Spinal cord (tissue), 10 donors: Measurements from ENCODE around the gene SETD9. TPM values are rescaled to one million over a fixed set of nuclear protein-coding genes. Genes with fewer than 3 reads are reported as not detected.

ENCODE experiments used
- DNase-seq, 6 donors: peaks; one replicate each; pipeline versions ENCODE4 v3.0.0 to v3.0.0-alpha.2; 2013 to 2015; ENCODE audit warnings: low spot score in 6 of 6, low read depth in 4 of 6
- H3K27ac ChIP-seq: one replicate; pipeline ENCODE4 v1.5.1; 2013; ENCODE audit warnings: low read depth, low read length, control low read depth
- H3K27me3 ChIP-seq: one replicate; pipeline ENCODE4 v1.6.1; 2013; ENCODE audit warnings: low read length; ENCODE audit not compliant: control insufficient read depth, insufficient read depth
- H3K36me3 ChIP-seq: one replicate; pipeline ENCODE4 v1.6.1; 2013; ENCODE audit warnings: low read length; ENCODE audit not compliant: control insufficient read depth, insufficient read depth
- H3K4me1 ChIP-seq: one replicate; pipeline ENCODE4 v1.6.1; 2013; ENCODE audit warnings: low read length; ENCODE audit not compliant: control insufficient read depth, insufficient read depth
- H3K4me3 ChIP-seq: one replicate; pipeline ENCODE4 v1.5.1; 2013; ENCODE audit warnings: low read depth, low read length, control low read depth
- H3K9me3 ChIP-seq: one replicate; pipeline ENCODE4 v1.6.1; 2013; ENCODE audit warnings: low read length; ENCODE audit not compliant: control insufficient read depth, insufficient read depth
- WGBS: methylation state at CpG from one replicate; pipeline ENCODE4 v1.1.5; 2013; ENCODE audit warnings: missing lambda C conversion rate; ENCODE audit not compliant: insufficient coverage; 5-methylcytosine and 5-hydroxymethylcytosine counted together
- polyA plus RNA-seq, 2 donors: library from polyadenylated mRNA; unstranded; fragments of 120-200 nt; gene quantifications; one replicate each; pipeline ENCODE4 v1.2.1, GENCODE V29; 2013; ENCODE audit not compliant: insufficient read length in 2 of 2
- total RNA-seq, 2 donors: library from RNA; depleted of rRNA in 1 of 2; stranded (reverse); fragments of 120-200 nt in 1 of 2; fragments of >200 nt in 1 of 2; gene quantifications; one replicate each; pipeline versions ENCODE4 v1.2.3 to v1.2.4, GENCODE V29; 2013 to 2014
- donor health status: healthy.

SETD9 gene
- total and polyA plus RNA-seq, 4 donors: 9.6 to 14.5 (median 12.0) TPM

- Histone ChIP-seq H3K27me3 (no peaks in the 10 kb centered on the region), H3K27ac (no peak overlapping the region), H3K36me3 (peaks cover 10% of the 10 kb centered on the region), H3K4me1 (no peaks in the 10 kb centered on the region), H3K9me3 (no peaks in the 10 kb centered on the region), H3K4me3 (no peak overlapping the region)
- no CpG with 5 or more reads among the region's 1 CpG for WGBS
- DNase-seq: no peak
Measured at GRCh38 chr5:56919942-56920662, 10.7 kb downstream of the SETD9 start.

DNA sequence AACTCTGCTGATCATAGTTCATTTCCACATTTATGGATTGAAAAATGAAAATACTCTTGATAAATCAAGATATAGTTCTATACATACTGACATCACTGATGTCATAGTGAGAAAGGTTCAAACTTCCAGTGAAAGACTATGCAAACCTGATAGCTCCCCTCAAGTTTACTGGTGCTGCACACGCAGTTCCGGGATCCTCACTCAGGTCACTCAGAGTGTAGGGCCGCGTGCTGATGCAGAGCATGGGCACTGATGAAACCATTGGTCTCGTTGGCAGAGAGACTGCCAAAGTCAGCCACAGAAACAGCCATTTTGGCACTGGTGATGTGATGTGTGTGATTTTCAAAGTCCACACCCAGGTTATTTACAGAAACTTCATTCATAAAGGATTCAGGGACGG lies 13.5 kb downstream of the SETD9 start:
- DNase-seq: no peak
- WGBS: 100% methylated on average over 5 of the region's 6 CpGs
- Histone ChIP-seq H3K27me3 (no peaks in the 10 kb centered on the region), H3K27ac (no peak overlapping the region), H3K36me3 (peaks cover 10% of the 10 kb centered on the region), H3K4me1 (no peaks in the 10 kb centered on the region), H3K9me3 (no peaks in the 10 kb centered on the region), H3K4me3 (no peak overlapping the region)

DNA sequence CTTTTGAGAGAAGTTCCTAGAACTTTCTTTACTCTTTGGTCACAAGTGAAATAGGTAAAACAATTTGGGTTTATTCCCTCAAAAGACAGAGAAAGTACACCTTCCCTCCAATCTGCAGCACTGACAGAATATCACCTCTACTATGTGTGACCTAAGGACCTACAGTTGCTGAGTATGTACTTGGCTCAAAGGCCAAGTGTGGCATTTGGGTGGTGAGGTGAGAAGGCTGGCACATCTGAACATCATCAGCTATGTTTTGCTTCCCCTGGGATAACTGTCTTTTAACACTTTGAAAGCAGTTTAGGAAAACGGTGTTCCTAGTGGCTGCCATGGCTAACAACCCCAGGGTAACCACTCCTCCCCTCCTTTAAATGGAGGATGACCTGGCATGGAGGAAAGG lies 24.9 kb downstream of the SETD9 start:
- no peaks in the 10 kb centered on the region for H3K9me3 ChIP-seq
- H3K27me3 ChIP-seq: no peaks in the 10 kb centered on the region
- H3K4me1 ChIP-seq: no peaks in the 10 kb centered on the region
- H3K27ac ChIP-seq: no peak overlapping the region
- H3K4me3 ChIP-seq: no peak overlapping the region
- peaks cover 20% of the 10 kb centered on the region for H3K36me3 ChIP-seq
- DNase-seq: no peak
- no CpG with 5 or more reads among the region's 1 CpG for WGBS

- H3K4me1 ChIP-seq: no peaks in the 10 kb centered on the region
- no peaks in the 10 kb centered on the region for H3K27me3 ChIP-seq
- WGBS: 100% methylated on average over 1 of the region's 1 CpG
- DNase-seq: no peak
- H3K27ac ChIP-seq: no peak overlapping the region
- no peak overlapping the region for H3K4me3 ChIP-seq
- peaks cover 25% of the 10 kb centered on the region for H3K36me3 ChIP-seq
- H3K9me3 ChIP-seq: no peaks in the 10 kb centered on the region
Measured at GRCh38 chr5:56938858-56939257, 29.5 kb downstream of the SETD9 start.

- WGBS: 60% methylated on average over 1 of the region's 1 CpG
- H3K4me1 ChIP-seq: no peaks in the 10 kb centered on the region
- no peaks in the 10 kb centered on the region for H3K27me3 ChIP-seq
- H3K36me3 ChIP-seq: peaks cover 22% of the 10 kb centered on the region
- no peak for DNase-seq
- no peak overlapping the region for H3K27ac ChIP-seq
- H3K9me3 ChIP-seq: no peaks in the 10 kb centered on the region
- no peak overlapping the region for H3K4me3 ChIP-seq
Measured at GRCh38 chr5:56941981-56942380, 32.6 kb downstream of the SETD9 start.

- Histone ChIP-seq H3K4me3 (no peak overlapping the region), H3K4me1 (peaks cover 6% of the 10 kb centered on the region), H3K27me3 (no peaks in the 10 kb centered on the region), H3K27ac (no peak overlapping the region), H3K9me3 (no peaks in the 10 kb centered on the region), H3K36me3 (peaks cover 11% of the 10 kb centered on the region)
- no peak for DNase-seq
Measured at GRCh38 chr5:56947052-56947451, 37.7 kb downstream of the SETD9 start.

GRCh38 chr5:56950626-56951125 lies 41.3 kb downstream of the SETD9 start:
- WGBS: under 1% methylated on average over 33 of the region's 33 CpGs
- Histone ChIP-seq H3K4me3 (peak overlapping the region; percentile 77), H3K36me3 (peaks cover 3% of the 10 kb centered on the region), H3K4me1 (peaks cover 6% of the 10 kb centered on the region), H3K27ac (peak overlapping the region; percentile 90), H3K9me3 (no peaks in the 10 kb centered on the region), H3K27me3 (no peaks in the 10 kb centered on the region)
- peak; percentile 23 to 84 (median 46) for DNase-seq

DNA sequence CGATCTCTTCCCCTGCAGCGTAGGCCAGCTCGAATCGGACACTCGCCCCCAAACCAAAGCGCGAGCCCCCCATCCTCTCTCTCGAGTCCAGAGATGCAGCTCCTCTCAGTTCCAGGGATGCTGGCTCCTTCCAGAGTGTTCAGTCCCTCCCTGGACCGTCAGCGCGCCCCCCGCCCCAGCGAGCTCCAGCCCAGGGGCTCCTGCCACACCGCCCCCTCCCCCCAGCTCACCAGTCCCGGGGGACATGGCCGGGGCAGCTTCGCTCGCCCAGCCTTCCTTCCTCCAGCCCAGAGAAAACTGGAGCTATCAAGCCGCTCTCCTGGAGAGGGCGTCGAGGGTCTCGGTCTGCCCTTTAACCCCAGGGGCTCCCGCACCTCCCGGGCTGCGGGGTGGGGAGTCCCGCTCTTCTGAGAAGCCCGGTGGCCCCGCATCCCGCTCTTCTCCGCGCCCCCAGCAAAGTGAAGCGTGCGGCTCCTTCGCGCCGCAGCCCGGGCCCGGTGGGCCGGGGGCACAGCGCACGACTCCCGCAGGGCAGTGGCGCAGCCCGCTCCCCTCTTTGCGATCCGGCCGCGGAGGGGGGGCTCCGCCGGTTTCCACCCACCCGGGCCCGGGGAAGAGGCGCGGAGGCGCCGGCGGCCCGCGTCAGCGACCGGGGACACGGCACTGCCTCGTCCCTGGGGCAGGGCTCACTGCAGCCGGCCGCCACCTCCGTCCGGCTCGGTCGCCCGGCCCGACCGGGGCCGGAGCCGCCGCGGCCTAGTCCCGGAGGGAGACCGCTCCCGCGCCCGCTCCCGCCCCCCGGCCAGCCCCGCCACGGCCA lies 41.9 kb downstream of the SETD9 start:
- Histone ChIP-seq H3K27me3 (no peaks in the 10 kb centered on the region), H3K4me3 (peak overlapping the region; percentile 77), H3K27ac (peak overlapping the region; percentile 90), H3K36me3 (peaks cover 3% of the 10 kb centered on the region), H3K4me1 (peaks cover 6% of the 10 kb centered on the region), H3K9me3 (no peaks in the 10 kb centered on the region)
- under 1% methylated on average over 85 of the region's 85 CpGs for WGBS
- DNase-seq: peak in 5 of 6 donors; percentile 5 to 66 (median 26)

GRCh38 chr5:56951946-56952691 lies 42.7 kb downstream of the SETD9 start, which contains the start of gene MIER3:
Gene MIER3 (minus strand): TSS chr5:56952123. CDS start chr5:56952102, 21 bp downstream.
- Histone ChIP-seq H3K27ac (peak within 1 kb of the TSS; percentile 90), H3K27me3 (no peaks in the 10 kb centered on the region), H3K36me3 (peaks cover 3% of the 10 kb centered on the region), H3K4me1 (peaks cover 6% of the 10 kb centered on the region), H3K9me3 (no peaks in the 10 kb centered on the region), H3K4me3 (peak within 1 kb of the TSS; percentile 77)
- DNase-seq: peak; percentile 36 to 93 (median 65)
- under 1% methylated on average over 89 of the region's 89 CpGs for WGBS
